ENCODE results near the gene STXBP2.

DNA sequence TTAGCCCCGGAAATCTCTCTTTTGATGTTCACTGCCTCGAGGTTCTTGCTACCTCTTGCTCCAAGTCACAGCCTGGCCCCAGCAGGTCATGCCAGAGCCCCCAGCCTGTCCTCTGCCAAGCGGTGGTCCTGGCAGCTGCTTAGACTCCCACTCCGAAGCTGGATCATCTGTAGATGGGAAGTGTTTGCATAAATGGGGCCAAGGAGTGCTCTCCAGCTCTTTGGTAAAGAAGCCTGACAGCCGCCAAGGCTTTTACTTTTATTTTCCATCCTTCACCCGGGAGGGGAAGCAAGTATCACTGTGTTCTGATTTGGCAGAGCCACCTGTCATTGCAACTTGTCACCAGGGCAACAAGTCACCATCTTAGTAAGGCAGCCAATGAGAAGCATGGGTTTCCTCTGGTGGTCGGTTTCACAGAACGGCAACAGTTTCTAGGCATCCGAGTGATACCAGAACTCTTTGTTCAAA is 21.3 kb downstream of the STXBP2 start:
- TF ChIP-seq EZH2phosphoT487 (IDR thresholded peaks at IDR 0.05; ENCODE audit: insufficient read depth, low read depth) (no peak), EZH2 (IDR thresholded peaks at IDR 0.05; ENCODE audit: insufficient read depth, poor library complexity, severe bottlenecking) (no peak)
